ENCODE results near the gene EFNA5.

The EFNA5 gene

DNA sequence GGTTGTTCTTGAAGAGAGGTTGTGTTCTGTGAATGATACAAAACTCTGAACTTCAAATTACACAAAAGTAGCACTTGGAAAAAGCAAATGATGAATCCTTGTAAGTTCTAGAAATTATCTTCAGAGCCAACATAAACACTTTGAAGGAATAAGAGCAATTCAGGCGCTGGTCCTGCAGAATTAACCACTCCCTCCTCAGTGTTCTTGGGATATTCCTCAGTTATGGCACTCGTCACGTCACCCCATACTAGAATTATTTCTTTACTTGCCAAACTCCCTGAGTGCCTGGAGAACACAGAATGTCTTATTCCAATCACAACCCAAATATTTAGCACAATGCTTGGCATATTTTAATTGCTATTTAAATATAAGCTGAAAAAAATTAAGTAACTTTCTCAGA lies 126.3 kb downstream of the EFNA5 start:
- no peak for DNase-seq (ENCODE audit: low read depth)

DNA sequence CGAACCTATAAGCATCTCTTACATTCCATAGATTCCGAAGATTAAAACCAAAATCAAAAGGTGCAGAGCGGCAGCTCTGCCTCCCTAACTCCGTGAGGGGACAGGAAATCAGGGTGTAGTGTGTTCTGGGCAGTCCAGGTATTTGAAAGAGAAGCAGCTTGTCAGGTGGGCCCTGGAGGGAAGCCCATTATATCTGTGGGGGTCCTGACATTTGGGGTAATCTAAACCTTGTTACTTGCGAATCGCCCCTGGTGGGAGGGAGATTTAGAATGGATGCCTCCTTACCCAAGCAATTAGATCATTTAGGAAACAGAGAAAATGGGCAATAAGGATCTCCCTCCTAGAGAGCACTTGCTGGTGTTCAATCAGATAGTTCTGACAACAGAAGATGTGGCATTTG lies 126.9 kb downstream of the EFNA5 start:
- DNase-seq (ENCODE audit: low read depth) = no peak

DNA sequence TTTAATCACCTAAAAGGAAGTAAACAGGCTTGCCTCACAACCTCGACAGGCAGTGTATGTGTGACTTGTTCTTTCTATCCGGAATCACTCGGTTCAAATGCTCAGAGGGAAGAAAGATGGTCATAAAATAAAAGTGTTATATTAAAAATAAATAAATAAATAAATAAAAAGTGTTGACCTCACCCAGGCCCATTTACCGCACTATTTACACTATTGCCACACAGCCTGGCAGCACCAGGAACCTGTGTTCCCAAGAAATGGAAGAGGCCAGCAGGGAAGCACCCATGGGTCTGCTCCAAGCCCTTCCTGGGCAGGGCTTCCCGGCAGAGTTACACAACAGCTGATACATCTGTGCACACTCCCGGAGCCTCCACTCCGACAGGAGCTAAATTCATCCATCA lies 127.9 kb downstream of the EFNA5 start:
- DNase-seq (ENCODE audit: low read depth) = no peak

DNA sequence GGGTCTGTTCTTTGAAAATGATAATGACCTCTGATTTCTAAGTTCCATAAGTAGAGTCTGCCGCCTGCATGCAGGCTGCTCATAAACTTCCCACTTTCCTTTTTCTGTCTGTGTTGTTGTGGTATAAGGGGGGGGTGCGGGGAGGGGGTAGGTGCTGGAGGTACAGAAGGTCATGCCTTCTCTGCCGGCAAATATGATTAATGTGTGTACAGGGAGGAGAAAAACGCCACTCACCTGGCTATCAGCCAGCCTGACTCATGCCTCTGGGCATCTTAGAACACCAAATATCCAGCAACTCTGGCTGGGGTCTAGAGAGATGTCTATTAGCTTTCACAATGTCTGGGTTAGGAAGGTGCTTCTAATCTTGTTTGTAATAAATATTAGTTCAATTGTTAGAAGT lies 128.3 kb downstream of the EFNA5 start:
- DNase-seq (ENCODE audit: low read depth) = no peak

DNA sequence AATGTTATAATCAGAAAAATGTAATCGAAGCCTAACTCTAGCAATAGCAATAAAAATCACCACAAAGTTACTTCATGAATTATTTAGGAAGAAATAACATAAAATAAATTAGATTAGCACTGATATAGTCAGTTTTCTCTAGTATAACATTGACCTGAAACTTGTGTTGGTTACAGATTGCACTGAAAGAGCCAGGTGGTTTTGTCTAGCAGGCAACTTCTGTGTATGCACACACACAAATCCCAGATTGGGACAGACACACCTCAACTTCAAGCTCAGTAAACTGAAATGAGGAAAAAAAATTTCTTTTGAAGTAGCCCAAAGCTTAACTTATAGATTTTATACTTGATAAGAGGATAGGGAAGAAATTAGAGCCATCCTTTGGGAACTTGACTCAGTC lies 129.3 kb downstream of the EFNA5 start:
- no peak for DNase-seq (ENCODE audit: low read depth)

DNA sequence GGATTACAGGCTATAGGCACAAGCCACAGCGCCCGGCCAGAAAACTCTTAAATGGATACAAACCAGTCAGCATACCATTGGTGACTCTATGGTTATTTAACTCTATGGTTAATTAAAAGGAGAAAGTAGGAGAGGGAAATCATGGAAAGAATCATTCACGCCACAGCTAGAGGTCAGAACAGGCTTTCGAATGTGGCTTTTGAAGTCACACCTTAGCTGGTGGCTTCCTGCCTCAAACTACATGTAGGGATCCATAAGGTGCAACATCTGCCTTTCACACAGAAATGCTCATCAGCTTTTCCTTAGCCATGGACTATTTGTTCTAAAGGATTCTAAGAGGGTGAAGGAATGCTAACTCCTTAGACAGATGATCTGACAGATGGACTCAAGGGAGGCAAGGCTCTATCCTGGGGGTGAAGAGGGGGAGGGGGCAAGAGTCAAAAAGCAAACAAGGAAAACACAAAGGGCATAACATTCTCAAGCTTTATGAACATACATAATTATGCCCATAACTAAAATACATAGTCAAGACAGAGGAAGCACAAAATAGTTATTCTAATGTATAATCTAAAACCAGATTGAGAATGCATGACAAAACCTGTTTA lies 130.9 kb downstream of the EFNA5 start:
- no peak for DNase-seq (ENCODE audit: low read depth)

DNA sequence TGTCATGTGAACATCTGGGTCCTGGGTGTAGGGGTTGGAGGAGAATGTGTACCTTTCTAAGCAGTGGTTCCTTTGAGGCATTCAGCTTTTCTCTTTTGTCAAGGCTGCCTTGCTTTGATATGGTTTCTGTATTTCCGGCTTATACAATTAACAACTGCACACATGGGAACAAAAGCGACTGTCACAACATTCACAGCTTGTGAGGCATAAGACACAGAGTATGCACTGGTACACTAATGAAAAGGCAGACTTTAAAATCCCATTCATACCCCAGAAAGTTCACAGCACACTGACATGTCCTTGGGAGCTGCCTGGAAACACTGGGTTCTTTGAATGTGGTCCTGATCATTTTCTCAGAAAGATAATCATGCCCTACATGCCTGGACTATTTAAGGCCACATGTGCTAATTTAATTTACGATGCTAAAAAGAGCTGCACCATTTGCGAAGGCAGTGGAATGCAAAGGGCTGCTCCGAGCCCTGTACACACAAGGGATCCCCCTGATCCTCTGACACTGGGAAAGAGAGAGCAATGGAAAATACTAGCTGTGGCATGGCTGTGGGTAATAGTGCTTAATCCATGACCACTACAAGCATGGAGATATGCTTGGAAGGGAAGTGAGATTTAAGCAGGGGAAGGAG lies 131.8 kb downstream of the EFNA5 start:
- no peak for DNase-seq (ENCODE audit: low read depth)

DNA sequence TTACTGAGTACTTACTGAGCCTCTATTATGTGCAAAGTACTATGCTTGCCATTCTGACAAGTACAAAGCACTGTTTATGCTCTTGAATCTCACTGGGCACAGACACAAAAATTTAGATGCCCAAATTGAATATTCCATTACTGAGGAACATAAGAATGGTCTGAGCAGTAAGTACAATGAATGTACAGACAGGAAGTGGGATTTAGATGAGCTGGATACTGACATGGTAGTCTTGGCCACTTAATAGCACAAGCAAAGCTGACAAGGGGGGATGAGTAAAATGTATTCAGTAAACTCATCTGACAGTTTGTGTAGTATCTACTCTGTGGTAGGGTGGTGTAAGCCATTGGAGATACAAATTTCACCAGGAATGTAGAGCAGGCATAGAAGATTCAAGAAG lies 132.4 kb downstream of the EFNA5 start:
- DNase-seq (ENCODE audit: low read depth) = no peak

DNA sequence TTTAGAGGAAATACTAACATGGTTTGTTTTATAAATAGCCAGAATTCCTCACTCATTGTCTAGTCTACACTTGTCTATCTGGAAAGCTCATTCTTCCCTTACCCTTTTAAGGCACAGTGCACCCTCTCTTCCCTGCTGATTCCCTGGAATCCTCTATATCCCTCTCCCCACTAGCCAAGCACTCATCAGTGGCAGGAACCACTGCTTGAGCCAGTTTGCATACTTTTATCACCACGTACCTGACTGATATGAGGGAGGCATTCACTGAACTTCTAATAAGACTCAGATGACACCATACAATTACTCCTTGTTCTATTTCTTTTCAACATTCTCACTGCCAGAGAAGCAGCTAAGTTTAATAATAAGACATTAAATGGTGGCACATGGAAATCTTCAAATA lies 134.9 kb downstream of the EFNA5 start:
- no peak for DNase-seq (ENCODE audit: low read depth)

DNA sequence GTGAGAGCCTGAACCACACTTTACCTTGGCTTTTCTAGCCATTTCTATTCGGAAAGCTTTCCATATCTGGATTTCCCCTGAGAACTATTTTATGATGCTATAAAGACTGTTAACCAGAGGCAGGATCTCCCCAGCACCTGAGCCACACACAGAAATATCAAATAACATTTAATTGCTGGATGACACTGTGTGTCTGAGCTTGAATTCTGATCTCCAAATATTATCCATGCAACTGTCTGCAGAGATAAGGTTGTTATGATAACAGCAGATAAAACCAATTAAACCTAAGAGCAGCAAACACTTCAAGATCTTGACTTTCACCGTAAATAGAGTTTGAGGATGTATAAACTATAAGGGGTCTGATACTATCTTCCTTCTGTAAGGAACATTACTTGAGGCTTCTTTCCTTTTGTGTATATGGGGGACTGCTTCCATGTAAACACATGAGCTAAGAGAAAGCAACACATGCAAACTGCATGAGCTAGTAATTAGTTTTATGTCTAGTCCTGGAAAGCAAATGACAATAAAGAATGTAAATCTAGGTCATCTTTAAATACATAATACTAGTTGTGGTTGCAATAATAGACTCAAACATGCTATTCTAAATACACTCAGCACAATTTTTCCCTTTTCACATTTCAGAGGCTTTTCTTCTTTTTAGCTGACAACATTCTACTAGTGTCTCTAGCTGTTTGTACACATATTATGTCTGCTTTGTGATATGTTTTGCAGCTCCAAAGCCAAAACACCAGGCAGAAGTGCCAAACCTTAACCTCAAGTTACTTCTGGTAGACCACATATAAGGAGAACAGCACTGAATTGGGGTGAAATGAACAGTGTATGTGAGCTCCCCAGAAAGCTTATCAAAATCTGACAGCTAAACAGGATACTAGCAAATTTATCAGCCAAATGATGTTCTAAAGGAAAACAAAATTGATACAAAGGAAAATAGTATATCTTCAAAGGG lies 136.5 kb downstream of the EFNA5 start:
- DNase-seq (ENCODE audit: low read depth) = no peak

DNA sequence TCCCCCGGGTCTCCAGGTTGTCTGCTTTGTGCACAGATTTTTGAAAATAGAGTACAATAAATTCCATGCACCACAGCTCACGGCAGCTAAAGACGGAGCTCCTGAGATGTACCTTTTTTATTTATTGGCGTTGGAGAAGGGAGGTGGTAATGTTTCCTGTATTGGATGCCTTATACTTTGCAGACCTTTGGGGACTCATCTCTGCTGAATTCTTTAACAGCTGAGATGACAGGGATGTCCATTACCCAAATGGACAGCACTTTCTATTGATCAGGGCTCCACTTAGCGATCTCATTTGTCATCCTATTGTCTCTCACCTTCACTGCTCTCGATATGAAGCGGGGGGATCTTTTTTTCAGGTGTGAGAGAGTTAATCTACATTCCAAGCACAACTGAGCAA lies 137.8 kb downstream of the EFNA5 start:
- no peak for DNase-seq (ENCODE audit: low read depth)

DNA sequence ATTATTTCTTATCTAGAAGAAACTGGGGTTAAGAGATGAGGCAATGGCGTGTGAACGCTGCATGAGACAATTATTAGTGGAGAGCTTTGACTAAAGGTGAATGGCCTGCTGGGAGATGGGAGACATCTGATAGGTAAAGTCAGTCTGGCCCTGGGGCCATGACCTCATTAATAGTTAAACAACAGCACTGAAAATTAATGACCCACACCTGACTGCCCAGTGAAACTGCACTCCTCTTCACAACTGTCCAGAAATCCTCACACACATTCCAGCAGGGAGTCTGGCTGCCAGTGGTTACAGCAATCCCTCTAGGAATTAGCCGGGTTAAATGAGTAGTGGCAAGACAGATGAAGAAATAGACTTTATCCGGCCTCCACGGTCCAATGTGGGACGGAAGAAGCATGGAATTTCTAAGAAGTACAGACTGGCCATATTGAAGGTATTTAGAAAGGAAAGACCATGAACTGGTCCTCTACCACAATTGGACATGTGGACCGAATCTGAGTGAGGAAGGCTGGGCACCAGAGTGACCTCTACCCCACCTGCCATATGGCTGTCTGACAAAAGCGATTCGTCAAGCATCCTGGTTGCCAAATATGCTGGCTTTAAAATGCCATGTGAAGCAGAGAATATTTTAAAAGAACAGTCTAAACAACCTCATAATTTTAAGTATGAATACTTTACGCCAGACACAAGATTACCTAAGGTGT lies 138.4 kb downstream of the EFNA5 start:
- DNase-seq (ENCODE audit: low read depth) = no peak

DNA sequence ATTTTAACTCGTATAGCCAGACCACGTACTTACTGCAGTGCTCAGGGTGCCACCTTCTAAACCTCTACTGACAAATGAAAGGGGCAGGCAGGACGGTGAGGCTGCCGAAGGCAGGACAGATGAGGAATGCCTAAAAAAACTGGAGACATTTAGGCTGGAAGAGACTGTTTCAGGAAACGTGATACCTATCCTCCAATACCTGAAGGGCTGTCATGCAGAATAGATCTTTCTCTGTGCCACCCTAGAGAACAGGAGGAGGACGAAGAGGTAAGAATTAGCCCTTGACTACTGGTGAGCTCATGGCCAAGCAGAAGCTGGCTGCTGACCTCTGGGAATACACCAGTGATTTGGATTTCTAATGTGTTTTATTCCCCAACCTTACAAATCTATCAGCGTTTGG lies 139.4 kb downstream of the EFNA5 start:
- DNase-seq (ENCODE audit: low read depth) = no peak

DNA sequence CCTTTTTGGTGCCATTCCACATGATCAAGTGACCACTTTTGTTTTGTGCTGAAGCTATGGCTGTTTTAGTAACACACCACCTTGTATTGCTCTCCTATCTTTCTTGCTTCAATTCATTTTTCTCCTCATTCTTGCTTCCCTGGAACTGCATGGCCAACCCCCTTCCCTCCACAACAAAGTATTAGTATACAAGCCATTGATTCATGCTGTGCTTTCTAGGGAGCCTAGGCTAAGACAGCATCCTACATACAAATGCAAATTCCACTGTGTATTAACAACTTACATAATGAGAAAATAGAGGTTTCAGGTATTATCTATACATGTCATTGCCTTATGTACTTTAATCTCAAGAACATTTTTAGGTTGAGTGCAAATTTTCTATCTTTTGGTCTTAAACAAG lies 141.1 kb downstream of the EFNA5 start:
- no peak for DNase-seq (ENCODE audit: low read depth)

DNA sequence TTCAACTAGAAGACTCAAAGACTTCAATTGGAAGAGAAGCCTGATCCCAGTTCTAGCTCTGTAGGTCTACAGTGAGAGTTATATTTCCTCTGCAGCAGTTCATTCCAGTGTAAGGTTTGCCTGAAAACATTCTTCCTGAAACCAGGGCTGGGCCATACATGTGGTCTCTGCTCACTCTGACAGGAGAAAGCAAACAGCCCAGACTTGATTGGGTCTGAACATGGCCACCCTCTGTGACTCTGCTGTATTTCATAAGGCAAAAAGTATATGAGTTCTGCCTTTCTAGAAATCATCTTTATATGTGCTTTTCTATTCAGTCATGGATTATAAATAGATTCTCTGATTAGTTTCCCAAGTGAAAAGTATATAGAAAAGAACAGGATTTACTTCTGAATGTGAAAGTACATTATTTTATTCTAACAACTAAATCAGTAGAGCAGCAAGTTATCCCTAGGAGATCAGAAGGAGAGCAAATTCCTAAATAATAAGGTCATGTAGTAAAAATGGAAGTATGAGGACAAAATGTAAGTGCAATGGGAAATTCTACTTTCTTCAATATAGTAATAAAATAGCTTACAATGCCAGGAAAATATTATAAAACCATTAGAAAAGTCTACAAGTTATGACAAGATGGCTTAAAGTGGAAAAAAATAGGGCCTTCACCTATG lies 144.3 kb downstream of the EFNA5 start:
- no peak for DNase-seq (ENCODE audit: low read depth)

DNA sequence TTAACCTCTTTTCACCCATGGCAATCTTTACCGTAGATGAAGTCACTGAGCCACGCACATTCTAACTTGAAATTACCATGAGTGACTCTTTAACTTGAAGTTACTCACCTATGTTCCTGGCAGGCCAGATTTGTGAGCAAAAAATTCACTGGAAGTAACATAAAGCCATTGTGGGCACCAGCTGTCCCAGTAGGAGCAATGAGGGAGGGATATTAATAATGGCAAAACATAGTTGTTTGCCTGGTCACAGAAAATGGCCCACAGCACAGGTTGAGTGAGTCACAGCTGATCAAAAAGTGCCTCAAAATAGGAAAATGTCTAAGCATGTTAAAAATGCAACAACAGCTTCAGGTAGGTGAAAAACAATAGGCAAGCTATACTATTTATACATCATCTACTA lies 146.6 kb downstream of the EFNA5 start:
- no peak for DNase-seq (ENCODE audit: low read depth)

DNA sequence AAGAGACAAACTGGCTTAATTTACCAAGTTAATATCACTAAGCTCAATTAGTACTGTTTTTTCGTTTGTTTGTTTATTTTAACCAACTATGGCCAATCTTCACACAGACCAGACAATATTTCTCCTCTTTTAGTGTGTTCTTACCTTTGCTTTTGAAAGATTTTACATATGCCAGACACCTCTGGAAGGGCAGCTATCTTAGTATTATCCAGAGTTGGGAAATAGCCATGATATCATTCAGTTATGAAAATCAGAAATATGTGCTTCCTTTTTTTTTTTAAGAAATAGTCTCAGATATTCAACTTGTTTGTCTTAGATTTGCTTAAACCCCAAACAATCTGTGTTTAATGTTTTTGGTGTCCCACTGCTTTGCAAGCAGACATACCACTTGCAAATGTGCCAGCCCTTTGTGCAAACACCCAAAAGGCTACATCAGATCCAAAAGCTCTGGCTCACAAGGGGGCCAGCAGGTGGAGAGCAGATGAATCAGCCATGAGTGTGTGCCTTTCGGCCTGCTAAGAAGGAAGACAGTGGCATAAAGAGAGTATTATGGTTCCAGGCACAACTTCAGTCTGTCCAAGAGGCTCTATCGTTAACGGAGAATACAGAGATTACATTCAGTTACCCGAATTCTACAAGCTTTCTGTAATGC lies 147.6 kb downstream of the EFNA5 start:
- no peak for DNase-seq (ENCODE audit: low read depth)

DNA sequence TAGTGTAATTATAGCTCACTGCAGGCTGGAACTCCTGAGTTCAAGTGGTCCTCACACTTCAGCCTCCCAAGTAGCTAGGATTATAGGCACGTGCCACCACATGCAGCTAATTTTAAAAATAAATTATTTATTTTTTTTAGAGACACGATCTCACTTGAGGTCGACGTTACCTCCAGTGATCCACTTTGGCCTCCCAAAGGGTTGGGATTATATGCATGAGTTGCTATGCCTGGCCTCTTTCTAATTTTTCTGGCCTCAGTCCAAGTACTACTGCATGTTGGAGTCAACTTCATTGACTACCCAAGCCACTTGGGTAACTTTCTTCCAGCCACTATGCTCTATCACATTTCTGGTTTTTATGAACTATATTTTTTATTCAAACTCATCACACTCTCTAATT lies 148.3 kb downstream of the EFNA5 start:
- no peak for DNase-seq (ENCODE audit: low read depth)

DNA sequence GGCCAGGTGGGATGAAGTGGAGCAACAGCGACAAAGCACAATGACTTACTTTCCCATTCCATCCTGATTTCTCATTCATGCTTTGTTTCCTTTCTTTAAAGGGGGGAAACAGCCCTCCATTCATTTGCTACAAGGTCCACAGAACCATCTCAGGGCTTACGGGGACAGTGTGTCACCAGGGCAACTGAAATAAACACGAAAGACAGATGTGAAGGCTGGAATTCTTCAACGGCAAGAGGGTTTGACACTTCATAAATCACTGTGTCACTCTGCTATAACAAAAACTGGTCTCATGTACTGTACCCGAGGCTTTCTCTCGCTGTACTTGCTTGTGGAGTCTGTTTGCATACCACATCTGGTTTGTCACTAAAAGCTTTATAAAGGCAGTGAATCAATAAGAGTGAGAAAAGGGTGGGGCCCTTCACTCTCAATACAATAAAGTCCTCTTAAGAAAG lies 150.8 kb downstream of the EFNA5 start:
- no peak for DNase-seq (ENCODE audit: low read depth)

DNA sequence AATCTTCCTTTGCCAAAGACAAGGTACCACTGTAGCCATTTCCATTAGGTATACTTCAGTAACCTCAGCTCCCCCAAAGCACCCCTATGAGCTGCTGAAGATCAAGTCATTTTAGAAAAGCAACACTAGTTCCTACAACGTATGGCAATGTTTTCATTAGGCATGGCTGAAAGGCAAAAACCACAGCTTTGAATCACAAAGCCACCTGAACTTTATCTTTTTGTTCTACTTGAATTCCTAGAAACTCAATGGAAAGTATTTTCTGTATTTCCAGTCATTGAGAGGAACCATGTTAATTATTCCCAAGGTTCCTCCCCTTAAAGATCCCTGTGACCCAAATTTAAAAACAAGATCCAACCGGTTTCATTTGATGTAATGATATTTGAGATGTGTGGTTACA lies 152.1 kb downstream of the EFNA5 start:
- DNase-seq (ENCODE audit: low read depth) = no peak

DNA sequence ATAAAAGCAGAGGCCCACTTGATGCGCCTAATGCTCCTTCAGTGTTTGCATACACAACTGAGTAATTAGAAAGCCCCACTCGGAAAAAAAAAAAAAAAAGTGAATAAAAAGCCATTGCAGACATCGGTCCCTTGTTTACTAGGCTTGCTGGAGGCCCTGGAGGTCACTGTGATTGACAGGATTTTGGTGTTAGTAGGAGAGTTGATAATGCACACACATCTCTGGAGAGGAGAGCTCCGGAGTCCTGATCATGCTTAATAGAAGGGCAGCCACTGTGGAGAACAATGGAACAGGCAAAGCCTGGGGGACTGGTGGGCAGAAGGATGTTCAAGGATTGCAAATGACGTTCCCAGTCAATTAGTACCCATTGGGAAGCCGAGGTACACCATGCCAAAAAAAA lies 152.5 kb downstream of the EFNA5 start:
- no peak for DNase-seq (ENCODE audit: low read depth)

Data from CMK (cell line).